Choroid plexus epithelial cell (primary cell): ENCODE results near the gene CBLIF.
"Not testable (repeated sequence)": the region's sequence is repeated elsewhere in the genome, so short reads cannot be mapped to it uniquely, and the experiment has no call there.

Source experiments
- DNase-seq: peaks from one replicate; pipeline ENCODE4 v3.0.0-alpha.2; 2010; ENCODE audit warnings: low read depth
- H3K4me3 ChIP-seq: 2 replicates; pipeline ENCODE4 v1.5.1; 2011; ENCODE audit warnings: low read depth, mild to moderate bottlenecking, control low read depth, low read length, moderate library complexity
- CTCF ChIP-seq: conservative IDR thresholded peaks from 2 replicates; pipeline ENCODE4 v1.5.1; 2011; ENCODE audit warnings: low read depth, mild to moderate bottlenecking, control low read depth, inconsistent platforms, low read length, moderate library complexity

Gene CBLIF

DNA sequence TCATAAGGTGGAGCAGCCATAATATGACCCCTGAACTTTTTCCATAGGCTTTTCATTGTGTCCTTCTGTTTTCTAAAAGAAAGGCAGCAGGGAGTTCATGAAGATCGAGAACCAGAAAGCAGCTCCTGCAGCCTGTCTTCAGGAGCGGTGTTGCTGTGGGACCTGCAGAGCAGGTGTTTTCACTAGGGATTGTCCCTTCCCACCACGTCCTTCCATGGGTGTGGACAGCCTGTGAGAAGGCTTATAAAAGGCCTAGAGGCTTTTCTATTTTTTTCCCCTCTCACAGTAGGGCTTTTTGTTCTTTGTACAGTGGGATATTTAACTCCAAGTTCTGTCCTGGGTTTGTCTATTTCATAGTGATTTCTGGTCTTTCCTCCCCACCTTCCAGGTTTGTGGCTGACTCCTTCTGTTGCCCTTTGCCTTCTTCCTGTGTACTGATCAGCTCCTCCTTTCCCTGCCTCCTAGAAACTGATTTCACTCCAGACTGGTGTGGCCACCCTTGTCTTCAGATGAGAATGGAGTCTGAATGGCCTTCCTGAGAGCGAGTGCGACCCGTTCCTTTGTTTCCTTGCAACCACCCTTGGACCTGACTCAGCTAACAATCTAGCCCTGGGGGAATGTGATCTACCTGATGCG lies 44.8 kb downstream of the CBLIF start:
- TF ChIP-seq CTCF = no peak
- no peak overlapping the region for H3K4me3 ChIP-seq
- DNase-seq = no peak

- no peak overlapping the region for H3K4me3 ChIP-seq
- DNase-seq = no peak
- TF ChIP-seq CTCF = no peak
Observed at GRCh38 chr11:59794417-59794816, 50.9 kb downstream of the CBLIF start.

GRCh38 chr11:59792507-59792906 lies 52.8 kb downstream of the CBLIF start:
- no peak for DNase-seq
- TF ChIP-seq CTCF = no peak

GRCh38 chr11:59791639-59792038 lies 53.7 kb downstream of the CBLIF start:
- no peak overlapping the region for H3K4me3 ChIP-seq
- TF ChIP-seq CTCF = no peak

More at GRCh38 chr11:59792507-59792906, 52.8 kb downstream of the CBLIF start:
- no peak overlapping the region for H3K4me3 ChIP-seq

DNA sequence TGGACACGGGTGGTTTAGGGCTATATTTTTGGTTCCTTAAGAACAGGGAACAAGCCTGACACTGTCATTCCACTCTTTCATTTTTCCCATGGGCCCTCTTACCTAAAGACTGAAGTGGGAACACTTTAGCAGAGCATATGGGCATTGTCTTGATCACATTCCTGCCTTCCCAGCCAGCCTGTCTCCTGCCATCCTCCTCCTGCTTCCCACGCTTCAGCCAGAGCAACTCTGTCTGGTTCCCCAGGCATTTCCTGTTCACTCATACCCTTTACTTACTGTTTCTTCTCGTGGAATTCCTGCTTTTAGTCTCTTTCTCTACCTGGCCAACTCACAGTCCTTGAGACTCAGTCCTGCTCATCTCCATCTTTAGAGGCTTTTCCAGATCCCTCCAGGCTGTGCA lies 57.5 kb downstream of the CBLIF start:
- H3K4me3 ChIP-seq = no peak overlapping the region
- no peak for TF ChIP-seq CTCF
- peak; percentile 69 for DNase-seq

More at GRCh38 chr11:59791639-59792038, 53.7 kb downstream of the CBLIF start:
- DNase-seq = no peak

DNA sequence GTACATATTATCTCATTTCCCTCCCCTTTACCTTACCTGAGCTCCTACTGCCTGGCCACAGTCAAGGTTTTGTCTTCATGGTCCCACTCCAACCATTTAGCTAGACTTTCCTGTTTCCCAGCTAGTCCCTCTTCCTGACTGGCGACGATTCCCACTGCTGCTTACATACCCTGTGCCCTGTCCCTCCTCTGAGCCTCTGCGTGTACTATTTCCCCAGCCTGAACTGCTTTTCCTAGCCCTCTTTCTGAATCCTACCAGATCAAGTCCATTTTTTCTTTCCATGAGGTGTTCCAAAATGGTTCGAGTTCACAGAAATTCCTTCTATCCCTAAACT lies 58.1 kb downstream of the CBLIF start:
- DNase-seq = no peak
- no peak overlapping the region for H3K4me3 ChIP-seq
- no peak for TF ChIP-seq CTCF

DNA sequence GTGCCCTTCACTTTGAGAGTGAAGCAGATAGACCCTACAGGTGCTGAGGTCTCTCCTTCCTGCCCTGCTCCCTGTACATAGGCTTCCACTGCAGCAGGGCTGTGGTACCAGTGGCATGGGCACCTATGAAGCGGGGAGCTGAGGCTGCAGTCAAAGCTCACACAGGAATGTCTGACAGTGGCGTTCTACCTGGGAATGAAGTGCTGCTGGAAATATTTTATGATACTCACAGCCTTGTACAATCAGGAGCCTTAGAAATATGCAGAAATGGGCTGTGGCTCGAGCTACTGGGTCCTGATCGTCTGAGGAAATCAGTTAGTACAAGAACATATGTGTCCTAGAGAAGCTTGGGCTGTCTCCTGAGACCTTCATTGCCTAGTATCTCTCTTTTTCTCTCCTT lies 59.5 kb downstream of the CBLIF start:
- no peak for TF ChIP-seq CTCF
- H3K4me3 ChIP-seq = no peak overlapping the region
- DNase-seq = no peak

DNA sequence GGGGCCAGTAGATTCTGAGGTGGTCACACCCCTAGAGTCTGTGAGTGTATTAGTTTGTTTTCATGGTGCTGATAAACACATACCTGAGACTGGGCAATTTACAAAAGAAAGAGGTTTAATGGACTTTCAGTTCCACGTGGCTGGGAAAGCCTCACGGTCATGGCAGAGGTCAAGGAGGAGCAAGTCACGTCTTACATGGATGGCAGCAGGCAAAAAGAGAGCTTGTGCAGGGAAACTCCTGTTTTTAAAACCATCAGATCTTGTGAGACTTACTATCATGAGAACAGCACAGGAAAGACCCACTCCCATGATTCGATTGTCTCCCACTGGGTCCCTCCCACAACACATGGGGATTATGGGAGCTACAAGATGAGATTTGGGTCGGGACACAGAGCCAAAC lies 60.9 kb downstream of the CBLIF start:
- H3K4me3 ChIP-seq, DNase-seq: not testable (repeated sequence)
